22Rv1 (cell line): ENCODE results near the gene PADI2.

Source experiments
- ZFX ChIP-seq: fragments of 450-650 bp; IDR thresholded peaks from 2 replicates; pipeline ENCODE4 v1.6.1; 2017; ENCODE audit warnings: antibody characterized with exemption, borderline replicate concordance
- TF ChIP-seq, protein P1 (sequence below): fragments of 450-650 bp; IDR thresholded peaks from 2 replicates; pipeline ENCODE4 v1.5.1; 2017; ENCODE audit warnings: mild to moderate bottlenecking

DNA sequence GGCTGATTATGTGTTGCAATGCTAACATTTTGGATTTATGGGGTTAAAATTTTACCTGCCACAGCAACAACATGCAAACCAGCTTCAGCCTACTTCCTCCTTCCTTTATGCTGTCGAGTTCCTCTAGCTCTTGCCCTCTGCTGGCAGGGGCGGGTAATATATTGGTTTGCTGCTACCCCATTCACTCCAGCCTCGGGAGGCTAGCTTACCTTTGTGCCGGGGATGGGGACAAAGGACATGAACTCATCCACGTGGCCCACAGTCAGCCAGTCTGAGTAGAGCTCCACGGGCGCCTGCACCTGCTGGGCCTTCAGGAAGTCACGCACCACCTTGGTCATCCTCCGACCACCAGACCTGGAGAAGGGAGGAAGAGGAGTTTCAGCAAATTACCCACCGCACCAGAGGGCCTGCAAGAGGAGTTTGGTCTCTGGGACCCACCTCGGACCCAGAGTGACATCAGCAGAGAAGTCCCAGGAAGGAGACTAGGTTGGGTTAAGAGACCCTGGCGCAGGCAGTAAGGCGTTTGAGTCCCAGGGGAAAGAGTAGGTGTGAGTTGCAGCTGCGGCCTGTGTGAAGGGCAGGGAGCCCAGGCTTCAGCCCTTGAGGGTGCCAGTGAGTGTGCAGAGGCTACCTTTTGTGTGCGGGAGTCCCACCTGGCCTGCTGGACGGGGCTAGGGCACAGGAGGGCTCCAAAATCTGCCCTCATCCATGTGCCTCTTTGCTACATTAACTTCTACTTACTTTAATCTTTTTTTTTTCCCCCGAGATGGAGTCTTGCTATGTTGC is 43.6 kb downstream of the PADI2 start:
- TF ChIP-seq, protein P1, sequence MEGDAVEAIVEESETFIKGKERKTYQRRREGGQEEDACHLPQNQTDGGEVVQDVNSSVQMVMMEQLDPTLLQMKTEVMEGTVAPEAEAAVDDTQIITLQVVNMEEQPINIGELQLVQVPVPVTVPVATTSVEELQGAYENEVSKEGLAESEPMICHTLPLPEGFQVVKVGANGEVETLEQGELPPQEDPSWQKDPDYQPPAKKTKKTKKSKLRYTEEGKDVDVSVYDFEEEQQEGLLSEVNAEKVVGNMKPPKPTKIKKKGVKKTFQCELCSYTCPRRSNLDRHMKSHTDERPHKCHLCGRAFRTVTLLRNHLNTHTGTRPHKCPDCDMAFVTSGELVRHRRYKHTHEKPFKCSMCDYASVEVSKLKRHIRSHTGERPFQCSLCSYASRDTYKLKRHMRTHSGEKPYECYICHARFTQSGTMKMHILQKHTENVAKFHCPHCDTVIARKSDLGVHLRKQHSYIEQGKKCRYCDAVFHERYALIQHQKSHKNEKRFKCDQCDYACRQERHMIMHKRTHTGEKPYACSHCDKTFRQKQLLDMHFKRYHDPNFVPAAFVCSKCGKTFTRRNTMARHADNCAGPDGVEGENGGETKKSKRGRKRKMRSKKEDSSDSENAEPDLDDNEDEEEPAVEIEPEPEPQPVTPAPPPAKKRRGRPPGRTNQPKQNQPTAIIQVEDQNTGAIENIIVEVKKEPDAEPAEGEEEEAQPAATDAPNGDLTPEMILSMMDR: peak; percentile 71
- TF ChIP-seq ZFX: no peak
